Lung microvascular endothelial cell (primary cell): ENCODE results near the gene TCEAL8. TPM values are rescaled to one million over a fixed set of nuclear protein-coding genes. Genes with fewer than 3 reads are reported as not detected.
A peak's percentile ranks its signal among the peaks of the same experiment; 100 is the strongest.

Experiments used
- DNase-seq, 2 donors: peaks; one replicate each; pipeline versions ENCODE4 v3.0.0 to v3.0.0-alpha.2; 2010; ENCODE audit warnings: low read depth in 2 of 2
- total RNA-seq: library from RNA; depleted of rRNA; stranded (reverse); fragments of >200 nt; gene quantifications from 2 replicates; pipeline ENCODE4 v1.2.1, GENCODE V29; 2014

Gene TCEAL8
- total RNA-seq, 1 donor from 2014 or later = 56.3 TPM

- peak; percentile 64 to 78 for DNase-seq
These were observed 40.0 kb downstream of the TCEAL8 start, which contains the start of gene BEX4 for GRCh38 chrX:103214870-103215424. TSS of gene BEX4 (plus strand) at chrX:103215108. CDS start at chrX:103216154, 1,046 bp downstream.

- no peak for DNase-seq
These were observed 42.1 kb downstream of the TCEAL8 start for GRCh38 chrX:103212749-103213457.

- peak; percentile 53 to 66 for DNase-seq
These were observed 43.8 kb downstream of the TCEAL8 start for GRCh38 chrX:103211012-103211715.

GRCh38 chrX:103210056-103210455 lies 44.9 kb downstream of the TCEAL8 start:
- DNase-seq = no peak

Other genes with a start within 250 kb of the TCEAL8 start
- gene BEX1, start 191.0 kb downstream of the TCEAL8 start, total RNA-seq = 0.22 TPM in 1 of 2 replicates, not detected in the other
- not detected in 2 replicates for gene NXF3, start 162.0 kb downstream of the TCEAL8 start, total RNA-seq
- 18.5 and 25.2 TPM in 2 replicates for gene BEX4, start 40.0 kb downstream of the TCEAL8 start, total RNA-seq
- gene TCEAL5, start 21.6 kb upstream of the TCEAL8 start, total RNA-seq = not detected in 2 replicates
- gene BEX2, start 55.8 kb upstream of the TCEAL8 start, total RNA-seq = 0.65 and 0.79 TPM in 2 replicates
- 0.22 TPM in 1 of 2 replicates, not detected in the other for gene TCEAL7, start 75.1 kb upstream of the TCEAL8 start, total RNA-seq
- gene TCEAL9, start 101.4 kb upstream of the TCEAL8 start, total RNA-seq = 64.1 and 83.7 TPM in 2 replicates
- 200 and 209 TPM in 2 replicates for gene BEX3, start 121.4 kb upstream of the TCEAL8 start, total RNA-seq